GM10248 (cell line): ENCODE data around the gene GREM2.

Source experiments
- CTCF ChIA-PET: fragments of 300-600 bp; sonication (Branson Sonifier 250); formaldehyde crosslinking; extraction: SDS; loops from one replicate; lab custom pipeline; 2021; ENCODE audit warnings: antibody characterized with exemption; lab: Yijun Ruan, JAX
- POLR2A ChIA-PET: fragments of 350-650 bp; sonication (Branson Sonifier 250); formaldehyde crosslinking; extraction: SDS; loops from one replicate; lab custom pipeline; 2020; ENCODE audit warnings: antibody characterized with exemption; lab: Yijun Ruan, JAX
- DNase-seq: peaks from one replicate; pipeline ENCODE4 v3.0.0; 2012; ENCODE audit errors: extremely low spot score
- CTCF ChIP-seq: IDR thresholded peaks from 2 replicates; pipeline ENCODE4 v1.5.1; 2012; ENCODE audit warnings: mild to moderate bottlenecking, low read depth; ENCODE audit errors: extremely low read depth, missing control alignments, control extremely low read depth

The GREM2 gene

GRCh38 chr1:240612811-240613210 is 856 bp upstream of the GREM2 start:
- POLR2A ChIA-PET, result no interaction called here
- CTCF ChIA-PET, result no interaction called here
- TF ChIP-seq CTCF, result no peak
- no peak for DNase-seq

GRCh38 chr1:240611228-240611618 is 732 bp downstream of the GREM2 start:
- ChIA-PET CTCF (no interaction called here), POLR2A (no interaction called here)
- TF ChIP-seq CTCF, result no peak
- DNase-seq, result no peak

GRCh38 chr1:240610636-240611035 is 1.3 kb downstream of the GREM2 start:
- TF ChIP-seq CTCF, result no peak
- ChIA-PET CTCF (no interaction called here), POLR2A (no interaction called here)
- DNase-seq, result no peak

- TF ChIP-seq CTCF, result no peak
- ChIA-PET POLR2A (no interaction called here), CTCF (no interaction called here)
- no peak for DNase-seq
These were observed 2.4 kb downstream of the GREM2 start for GRCh38 chr1:240609527-240610060.

- no peak for DNase-seq
- TF ChIP-seq CTCF, result no peak
- POLR2A ChIA-PET, result no interaction called here
- CTCF ChIA-PET, result no interaction called here
These were observed 3.2 kb downstream of the GREM2 start for GRCh38 chr1:240608707-240609106.

GRCh38 chr1:240607006-240607405 is 4.9 kb downstream of the GREM2 start:
- DNase-seq, result no peak
- ChIA-PET POLR2A (no interaction called here), CTCF (no interaction called here)
- TF ChIP-seq CTCF, result no peak

GRCh38 chr1:240602189-240602588 is 9.8 kb downstream of the GREM2 start:
- TF ChIP-seq CTCF, result no peak
- DNase-seq, result no peak
- POLR2A ChIA-PET, result no interaction called here
- CTCF ChIA-PET, result no interaction called here
